ENCODE data around the gene PDE6A.
"Not testable (repeated sequence)": the region's sequence is repeated elsewhere in the genome, so short reads cannot be mapped to it uniquely, and the experiment has no call there.

PDE6A gene

DNA sequence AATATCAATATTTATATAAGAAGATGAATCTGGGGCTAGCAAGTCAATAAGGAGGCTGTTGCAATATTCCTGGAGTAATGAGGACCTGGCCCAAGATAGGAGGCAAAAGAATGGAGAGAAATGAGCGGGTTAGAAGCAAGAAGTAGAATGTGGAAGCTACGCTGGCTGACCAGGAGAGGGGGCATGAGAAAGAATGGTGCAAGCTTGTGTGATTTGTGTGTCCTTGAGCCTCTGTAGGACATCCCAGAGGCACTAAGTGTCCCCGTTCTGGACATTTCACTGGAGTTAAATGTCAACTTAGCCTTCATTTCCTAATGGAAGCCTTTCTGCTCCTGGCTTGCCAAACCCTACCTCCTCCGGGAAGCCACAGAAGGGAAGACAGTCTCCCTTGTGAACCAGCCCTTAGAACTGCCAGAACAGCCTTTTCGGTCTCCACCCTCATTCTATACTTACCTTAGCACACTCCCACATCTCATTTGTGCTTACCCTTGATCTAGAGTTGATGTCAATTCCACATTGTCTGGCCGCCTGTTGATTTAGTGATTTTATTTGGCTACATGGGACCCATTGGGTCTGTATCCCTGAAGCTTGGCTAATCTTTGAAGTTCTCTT lies 6.7 kb upstream of the PDE6A start:
- DNase-seq (ENCODE audit: low spot score): no peak

DNA sequence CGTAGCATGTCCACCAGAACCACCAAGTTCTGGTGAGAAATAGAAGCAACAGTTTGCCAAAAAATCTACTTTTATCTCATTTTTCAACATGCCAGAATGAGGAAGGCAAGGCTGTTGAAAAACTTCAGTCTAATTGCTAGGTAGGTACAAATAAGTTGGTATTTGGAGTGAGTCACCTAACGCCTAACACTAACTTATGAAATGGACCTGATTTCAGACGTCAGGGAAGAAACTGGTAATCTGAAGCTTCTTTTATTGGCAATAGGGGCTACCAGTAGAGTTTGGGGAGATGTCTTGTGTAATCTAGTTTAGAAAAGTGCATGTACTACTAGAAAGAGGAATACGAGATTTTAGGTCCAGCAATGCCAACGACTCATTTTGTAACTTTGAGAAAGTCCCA lies 4.4 kb upstream of the PDE6A start:
- no peak for DNase-seq (ENCODE audit: low spot score)

DNA sequence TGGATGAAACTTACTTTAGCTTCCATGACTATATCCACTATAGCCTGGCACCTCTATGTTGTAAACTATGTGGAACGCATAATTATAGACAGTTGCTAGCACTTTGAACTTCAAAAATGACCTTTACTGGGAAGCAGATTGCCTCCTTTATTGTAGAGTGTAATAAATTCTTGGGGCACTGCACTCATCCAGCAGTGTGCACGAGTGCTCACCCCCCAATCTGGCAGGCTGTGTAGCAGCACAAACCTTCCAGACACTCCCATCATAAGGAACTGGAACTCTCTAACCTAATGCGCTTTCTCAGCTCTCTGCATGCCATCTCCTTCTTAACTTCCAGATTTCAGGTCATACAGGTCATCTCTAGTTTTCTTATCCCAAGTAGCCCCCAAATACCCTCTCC lies 1.5 kb upstream of the PDE6A start:
- DNase-seq (ENCODE audit: low spot score): no peak

DNA sequence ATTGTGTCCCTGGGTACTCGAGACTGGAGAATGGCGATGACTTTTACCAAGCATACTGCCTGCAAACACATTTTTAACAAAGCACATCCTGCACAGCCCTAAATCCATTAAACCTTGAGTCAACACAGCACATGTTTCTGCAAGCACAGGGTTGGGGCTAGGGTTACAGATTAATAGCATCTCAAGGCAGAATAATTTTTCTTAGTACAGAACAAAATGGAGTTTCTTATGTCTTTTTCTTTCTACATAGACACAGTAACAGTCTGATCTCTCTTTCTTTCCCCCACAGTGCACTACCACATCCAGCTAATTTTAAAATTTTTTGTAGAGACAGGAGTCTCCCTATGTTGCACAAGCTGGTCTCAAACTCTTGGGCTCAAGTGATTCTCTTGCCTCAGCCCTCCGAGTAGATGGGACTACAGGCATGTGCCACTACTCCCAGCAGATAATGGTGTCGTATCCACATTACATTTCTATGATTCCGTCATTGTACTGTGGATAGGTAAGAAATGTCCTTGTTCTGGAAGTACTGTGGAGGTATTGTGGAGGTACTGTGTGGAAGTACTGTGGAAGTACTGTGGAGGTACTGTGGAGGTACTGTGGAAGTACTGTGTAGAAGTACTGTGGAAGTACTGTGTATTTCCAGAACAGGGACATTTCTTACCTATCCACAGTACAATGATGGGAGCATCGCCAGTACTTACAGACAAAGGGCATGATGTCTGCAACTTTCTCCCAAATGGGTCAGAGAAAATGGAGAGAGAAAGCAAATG lies 1.2 kb downstream of the PDE6A start:
- DNase-seq (ENCODE audit: low spot score): not testable (repeated sequence)

DNA sequence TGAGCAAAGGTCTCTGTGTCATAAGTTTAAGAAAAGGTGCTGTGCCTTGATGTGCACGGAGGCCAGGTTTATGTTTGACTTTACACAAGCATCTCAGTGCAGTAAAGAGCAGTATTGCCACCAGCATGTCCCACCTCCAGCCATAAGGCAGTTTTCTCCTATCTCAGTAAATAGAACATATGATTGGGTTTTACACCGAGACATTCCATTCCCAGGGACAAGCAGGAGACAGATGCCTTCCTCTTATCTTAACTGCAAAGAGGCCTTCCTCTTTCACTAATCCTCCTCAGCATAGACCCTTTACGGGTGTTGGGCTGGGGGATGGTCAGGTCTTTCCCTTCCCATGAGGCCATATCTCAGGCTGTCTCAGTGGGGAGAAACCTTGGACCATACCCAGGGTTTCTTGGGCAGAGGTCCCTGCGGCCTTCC lies 1.8 kb downstream of the PDE6A start:
- not testable (repeated sequence) for DNase-seq (ENCODE audit: low spot score)

DNA sequence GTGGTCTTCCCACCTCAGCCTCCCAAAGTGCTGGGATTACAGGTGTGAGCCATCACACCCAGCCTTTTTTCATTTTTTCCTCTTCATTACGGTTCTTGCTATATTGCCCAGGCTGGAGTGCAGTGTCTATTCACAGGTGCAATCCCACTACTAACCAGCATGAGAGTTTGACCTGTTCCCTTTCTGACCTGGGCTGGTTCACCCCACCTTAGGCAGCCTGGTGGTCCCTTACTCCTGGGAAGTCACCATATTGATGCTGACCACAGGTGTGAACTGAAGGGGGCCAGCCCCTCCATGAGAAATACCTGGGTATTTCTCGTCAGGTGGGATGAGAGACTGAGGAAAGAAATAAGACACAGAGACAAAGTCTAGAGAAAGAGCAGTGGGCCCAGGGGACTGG lies 2.4 kb downstream of the PDE6A start:
- DNase-seq (ENCODE audit: low spot score): no peak

DNA sequence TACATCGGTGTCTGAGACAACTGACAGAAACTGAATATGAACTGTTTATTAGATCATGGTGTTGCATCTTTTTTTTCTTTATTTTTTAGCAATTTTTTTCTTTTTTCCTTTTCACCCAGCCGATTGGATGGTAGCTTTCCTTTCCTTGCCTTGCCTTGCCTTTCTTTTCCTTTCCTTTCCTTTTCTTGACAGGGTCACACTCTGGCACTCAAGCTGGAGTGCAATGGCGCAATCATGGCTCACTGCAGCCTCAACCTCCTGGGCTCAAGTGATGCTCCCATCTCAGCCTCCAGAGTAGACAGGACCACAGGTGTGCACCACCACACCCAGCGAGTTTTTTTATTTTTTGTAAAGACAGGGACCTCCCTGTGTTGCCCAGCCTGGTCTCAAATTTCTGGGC lies 2.8 kb downstream of the PDE6A start:
- DNase-seq (ENCODE audit: low spot score): no peak

DNA sequence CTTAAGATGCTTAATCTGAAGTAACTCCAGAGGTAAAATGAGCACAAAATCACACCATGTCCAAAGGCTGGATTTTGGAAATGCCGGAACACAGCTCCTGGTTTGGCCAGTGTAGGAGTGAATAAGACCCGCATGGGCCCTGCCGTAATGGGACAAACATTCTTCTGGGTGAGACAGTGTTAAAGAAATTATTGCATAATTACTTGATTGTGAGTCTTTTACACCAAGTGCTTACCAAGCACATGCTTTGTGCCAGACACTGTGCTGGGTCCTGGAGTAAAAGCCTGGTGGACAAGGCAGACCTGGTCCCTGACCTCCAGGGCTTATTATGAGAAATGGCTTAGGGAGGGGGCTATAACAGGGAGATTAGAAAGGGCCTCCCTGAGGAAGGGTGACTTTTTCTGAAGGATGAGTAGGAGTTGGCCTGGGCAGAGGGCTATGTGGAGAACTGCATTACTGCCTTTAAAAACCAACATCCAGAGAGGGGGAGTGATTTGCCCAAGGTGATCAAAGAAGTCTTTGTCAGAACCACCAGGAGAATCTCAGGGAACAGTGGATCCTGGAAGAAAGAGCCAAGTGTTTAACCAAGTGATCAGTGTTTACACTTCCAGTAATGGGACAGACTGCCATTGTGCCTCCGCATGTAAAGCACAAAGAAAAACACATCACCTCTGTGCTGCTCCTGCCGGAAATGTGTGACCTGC lies 3.5 kb downstream of the PDE6A start:
- no peak for DNase-seq (ENCODE audit: low spot score)

DNA sequence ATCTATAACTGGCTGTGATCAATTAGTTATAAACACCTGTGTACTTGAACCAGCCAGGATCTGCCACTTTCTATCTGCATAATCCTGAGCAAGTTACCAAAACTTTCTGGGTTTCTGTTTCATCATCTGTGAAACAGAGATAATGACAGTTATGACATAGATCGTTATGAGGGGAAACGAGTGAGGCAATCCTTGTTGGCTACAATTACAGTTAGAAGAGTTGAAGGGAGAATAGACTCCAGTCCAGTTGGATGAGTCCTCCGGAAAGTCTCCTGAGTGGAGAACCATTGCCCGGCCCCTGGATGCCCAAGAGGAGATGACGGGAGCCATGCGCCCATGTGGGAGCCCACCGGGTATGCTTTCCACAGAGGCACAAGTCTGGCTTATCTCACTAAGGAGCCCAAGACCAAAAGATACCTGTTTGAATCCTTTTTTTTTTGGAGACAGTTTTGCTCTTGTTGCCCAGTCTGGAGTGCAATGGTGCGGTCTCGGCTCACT lies 4.5 kb downstream of the PDE6A start:
- no peak for DNase-seq (ENCODE audit: low spot score)

DNA sequence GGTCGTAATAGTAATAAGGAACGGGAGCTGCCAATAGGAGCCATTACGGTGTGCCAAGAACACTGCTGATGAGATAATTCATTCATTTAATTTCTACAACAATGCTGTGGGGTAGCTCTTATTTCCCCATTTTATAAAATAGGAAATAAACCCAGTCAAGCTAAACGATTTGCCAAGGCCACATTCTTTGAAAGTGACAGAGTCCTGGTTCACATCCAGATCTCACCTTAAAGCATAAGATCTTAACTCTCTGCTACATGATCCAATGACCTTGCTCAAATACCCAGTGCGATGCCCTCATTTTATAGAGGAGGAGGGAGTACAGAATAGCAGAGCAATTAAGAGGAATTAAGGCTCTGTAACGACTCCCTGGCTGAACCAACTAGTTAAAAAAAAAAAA lies 5.0 kb downstream of the PDE6A start:
- no peak for DNase-seq (ENCODE audit: low spot score)

DNA sequence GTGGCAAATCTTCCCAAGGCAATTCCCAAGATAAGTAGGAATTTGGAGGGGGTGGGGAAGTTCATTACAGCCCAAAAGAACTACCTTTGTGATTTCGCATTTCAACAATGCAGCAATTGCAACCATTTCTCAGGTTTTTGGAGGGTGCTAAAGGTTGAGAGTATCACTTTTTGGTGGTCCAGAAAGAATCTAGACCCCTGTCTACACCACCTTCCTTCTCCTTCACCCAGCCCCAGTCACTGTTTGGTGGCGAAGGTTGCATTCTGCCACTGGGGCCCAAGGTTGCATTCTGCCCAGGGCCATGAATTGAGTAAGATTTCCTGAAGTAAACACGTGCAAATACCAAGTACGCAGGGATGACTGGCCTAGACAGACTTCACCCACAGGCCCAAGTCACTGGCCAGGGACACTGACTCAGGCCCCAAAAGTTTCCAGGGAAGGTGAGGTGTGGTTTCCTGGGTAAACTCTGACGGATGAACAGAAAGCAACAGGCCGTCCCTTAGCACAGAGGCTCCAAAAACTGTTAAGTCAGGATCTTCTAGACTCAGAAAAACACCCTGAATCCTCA lies 5.7 kb downstream of the PDE6A start:
- DNase-seq (ENCODE audit: low spot score): peak; percentile 74

DNA sequence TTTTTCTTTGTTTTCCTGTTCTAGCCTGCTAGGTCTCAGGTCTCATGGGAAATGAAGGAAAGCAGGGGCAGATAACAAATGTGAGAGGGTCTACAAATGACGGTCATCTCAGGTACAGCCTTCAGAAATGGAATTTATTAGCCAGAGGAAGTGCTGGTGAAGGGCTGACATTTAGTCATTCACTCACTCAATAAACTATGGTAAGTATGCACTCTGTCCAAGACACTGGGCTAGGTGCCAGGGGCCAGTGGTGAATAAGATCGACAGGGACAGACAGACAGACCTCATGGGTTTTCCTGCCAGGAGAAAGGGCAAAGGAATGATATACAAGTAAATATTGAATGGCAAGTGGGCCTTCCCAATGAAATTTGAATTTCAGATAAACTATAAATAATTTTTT lies 6.3 kb downstream of the PDE6A start:
- no peak for DNase-seq (ENCODE audit: low spot score)

DNA sequence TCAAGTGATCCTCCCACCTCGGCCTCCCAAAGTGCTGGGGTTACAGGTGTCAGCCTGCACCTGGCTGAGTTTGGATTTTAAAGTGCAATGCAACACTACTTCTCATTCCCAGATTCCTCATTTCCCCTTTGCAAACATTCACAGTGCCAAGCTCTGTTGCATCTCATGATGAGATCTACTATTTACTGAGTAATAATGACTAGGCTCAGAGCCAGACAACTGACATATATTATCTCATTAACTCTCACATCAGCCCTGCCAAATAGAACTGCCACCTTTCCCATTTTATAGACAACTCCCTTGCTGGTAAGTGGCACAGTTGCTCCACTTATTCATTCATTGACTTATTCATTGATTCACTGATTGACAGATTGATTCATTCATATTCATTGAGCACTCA lies 7.0 kb downstream of the PDE6A start:
- DNase-seq (ENCODE audit: low spot score): no peak

DNA sequence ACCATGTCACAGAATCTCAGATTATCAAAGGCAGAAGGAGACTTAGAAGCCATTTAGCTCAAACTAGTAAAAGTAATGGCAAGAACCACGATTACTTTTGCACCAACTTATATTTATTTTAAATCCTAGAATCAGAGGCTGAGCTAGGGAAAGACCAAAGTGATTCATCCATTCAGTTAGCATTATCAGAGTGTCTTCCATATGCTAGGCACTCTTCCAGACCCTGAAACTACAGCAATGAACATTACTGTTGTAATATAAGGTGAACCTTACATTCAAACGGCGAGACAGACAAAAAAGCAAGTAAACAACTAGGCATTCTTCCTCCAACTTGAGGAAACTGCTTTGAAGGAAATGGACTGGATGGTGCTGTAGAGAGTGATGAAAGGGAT lies 7.9 kb downstream of the PDE6A start:
- no peak for DNase-seq (ENCODE audit: low spot score)

DNA sequence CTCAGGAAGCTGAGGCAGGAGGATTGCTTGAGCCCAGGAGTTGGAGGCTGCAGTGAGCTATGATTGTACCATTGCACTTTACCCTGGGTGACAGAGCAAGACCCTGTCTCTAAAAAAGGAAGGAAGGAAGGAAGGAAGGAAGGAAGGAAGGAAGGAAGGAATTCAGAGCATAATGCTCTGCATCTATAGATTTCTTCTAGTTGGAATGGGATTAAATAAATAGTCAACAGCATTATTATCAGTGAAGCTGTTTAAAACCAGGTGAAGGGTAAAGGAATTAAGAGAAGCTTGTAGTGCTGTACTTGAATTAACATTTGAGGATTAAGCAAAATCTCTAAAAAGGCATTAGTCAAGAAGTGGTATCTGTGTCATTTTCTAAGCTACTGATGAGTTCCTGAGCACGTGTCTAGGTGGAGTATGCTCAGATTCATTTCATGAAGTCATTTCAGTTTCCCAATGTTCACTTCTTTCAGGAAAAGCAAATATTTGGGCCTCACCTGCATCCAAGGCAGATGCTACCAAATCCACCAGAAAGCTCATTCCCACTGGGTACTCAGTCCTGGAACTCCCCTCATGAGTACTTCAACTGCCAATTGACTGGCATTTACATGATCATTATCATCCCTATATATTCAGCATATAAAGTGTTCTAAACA lies 8.4 kb downstream of the PDE6A start:
- no peak for DNase-seq (ENCODE audit: low spot score)

DNA sequence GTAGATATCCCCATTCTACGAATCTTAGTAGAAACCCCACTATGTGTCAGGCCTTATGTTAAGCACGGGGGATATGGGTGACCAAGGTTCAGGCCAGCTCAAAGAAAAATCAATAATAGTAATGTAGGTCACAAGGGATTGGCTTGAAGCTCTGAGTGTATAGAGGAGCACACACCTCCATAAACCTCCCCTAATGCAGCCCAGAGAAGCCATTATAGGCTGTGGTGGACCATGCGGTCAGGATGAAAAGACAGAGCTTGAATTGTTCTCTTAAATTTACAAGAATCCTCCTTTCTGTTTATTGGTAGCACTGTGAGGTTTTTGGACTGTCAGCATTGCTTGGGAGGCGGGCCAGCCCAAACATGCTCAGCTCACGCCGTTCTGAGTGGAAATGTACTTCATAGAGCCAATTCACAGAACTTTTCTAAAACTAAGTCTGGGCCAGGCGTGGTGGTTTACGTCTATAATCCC lies 9.1 kb downstream of the PDE6A start:
- DNase-seq (ENCODE audit: low spot score): no peak

DNA sequence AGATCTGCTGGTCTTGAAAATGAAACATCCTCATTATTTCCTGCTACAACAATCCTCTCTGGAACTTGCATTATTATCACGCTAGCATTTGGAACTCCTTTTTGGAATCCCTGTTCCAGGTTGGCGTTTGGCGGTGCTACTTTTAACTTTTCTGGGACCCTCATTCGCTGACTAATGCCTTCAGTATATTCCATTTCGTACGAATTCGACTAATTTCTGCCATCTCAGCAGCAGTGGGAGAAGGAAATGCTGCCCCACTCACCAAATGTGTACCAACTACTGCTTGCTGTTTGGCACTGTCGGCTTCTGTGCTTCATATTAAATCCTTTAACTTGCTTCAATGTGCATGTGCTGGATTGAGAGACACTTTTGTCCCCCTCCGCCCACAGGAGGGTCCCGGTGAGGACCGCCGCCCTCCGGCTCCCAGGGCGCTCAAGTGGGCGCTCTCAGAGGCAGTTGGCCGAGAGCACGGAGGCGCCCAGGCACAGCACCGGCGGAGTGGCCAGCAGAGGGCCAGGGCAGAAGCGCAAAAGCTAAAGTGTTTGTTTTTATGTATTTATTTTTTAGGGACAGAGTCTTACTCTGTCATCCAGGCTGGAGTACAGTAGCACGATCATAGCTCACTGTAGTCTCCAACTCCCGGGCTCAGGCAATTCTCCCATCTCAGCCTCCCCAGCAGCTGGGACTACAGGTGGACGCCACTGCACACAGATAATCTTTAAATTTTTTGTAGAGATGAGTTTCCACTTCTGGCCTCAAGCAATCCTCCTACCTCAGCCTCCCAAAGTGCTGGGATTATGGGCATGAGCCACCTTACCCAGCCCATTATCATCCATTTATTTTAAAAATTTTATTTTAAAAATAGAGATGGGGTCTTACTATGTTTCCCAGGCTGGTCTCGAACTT lies 11.9 kb downstream of the PDE6A start:
- no peak for DNase-seq (ENCODE audit: low spot score)

DNA sequence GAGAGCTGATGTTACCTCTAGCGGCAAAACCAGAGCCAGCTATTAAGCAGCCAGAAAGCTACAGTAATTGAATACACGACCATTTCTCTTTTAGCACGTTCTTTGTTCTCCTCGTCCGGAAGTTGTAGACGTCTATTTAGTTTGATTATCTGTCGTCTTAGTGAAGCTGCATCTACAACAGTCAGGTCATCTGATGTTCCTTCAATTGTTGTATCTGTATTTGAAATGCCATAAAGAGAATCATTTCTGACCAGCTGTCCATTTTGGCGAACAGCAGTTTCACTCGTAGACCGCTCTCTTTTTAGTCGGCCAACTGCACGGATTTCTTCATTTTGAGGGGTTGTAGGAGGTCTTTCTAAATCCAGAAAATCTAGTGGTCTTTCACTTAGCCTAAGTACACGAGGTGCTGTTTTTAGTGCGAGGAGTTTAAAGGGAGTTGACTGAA lies 12.6 kb downstream of the PDE6A start:
- no peak for DNase-seq (ENCODE audit: low spot score)

DNA sequence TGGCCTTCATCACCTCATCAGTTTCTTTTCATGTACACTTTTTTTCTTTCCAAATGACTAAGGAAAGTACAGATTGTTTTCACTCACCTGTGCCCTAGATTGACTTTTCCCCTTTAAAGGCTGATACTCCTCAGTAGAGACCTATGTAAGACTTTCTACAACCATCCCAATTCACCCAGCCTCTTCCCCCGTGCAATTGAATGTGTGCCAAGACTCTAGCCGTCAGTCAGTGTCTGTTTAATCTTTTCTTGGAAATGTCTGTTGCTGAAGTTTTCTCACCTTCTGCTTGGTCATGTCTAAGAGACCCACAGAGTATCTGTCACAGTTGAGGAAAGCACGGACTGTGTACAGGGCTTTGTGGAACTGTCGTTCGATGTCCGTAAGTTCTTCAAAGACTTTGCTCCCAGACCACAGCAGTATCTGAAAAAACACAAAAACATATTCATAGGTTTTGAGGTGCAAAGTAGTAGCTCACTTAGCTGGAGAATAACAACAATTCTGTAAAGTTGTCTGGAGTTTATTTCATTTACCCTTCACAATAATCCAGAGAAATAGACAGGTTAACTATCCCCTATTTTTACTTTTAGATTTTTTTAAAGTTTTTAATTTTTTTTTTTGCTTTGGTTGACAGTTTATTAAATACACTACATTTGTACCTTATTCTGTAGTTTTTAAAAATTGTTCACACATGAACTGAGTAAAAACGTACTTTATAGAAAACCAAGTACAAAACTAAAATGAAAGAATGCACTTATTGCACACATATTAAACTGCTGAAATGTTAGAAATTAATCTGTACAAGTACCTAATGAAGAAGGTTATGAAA lies 13.6 kb downstream of the PDE6A start:
- DNase-seq (ENCODE audit: low spot score): no peak

Measured in hepatic stellate cell (primary cell).